HG03378 (cell line): ENCODE data around the gene PGBD2.
"Not testable (repeated sequence)": the region's sequence is repeated elsewhere in the genome, so short reads cannot be mapped to it uniquely, and the experiment has no call there.

ENCODE experiments used
- ATAC-seq: cut with Tn5 transposase; IDR thresholded peaks from one replicate; pipeline ENCODE4 v1.9.1; 2021; ENCODE audit warnings: mild to moderate bottlenecking, moderate library complexity; ENCODE audit not compliant: unreplicated experiment

The PGBD2 gene

GRCh38 chr1:248886237-248886895, 19.7 kb upstream of the PGBD2 start:
- no peak for ATAC-seq

- not testable (repeated sequence) for ATAC-seq
These were observed 16.2 kb upstream of the PGBD2 start for GRCh38 chr1:248889914-248890243.

DNA sequence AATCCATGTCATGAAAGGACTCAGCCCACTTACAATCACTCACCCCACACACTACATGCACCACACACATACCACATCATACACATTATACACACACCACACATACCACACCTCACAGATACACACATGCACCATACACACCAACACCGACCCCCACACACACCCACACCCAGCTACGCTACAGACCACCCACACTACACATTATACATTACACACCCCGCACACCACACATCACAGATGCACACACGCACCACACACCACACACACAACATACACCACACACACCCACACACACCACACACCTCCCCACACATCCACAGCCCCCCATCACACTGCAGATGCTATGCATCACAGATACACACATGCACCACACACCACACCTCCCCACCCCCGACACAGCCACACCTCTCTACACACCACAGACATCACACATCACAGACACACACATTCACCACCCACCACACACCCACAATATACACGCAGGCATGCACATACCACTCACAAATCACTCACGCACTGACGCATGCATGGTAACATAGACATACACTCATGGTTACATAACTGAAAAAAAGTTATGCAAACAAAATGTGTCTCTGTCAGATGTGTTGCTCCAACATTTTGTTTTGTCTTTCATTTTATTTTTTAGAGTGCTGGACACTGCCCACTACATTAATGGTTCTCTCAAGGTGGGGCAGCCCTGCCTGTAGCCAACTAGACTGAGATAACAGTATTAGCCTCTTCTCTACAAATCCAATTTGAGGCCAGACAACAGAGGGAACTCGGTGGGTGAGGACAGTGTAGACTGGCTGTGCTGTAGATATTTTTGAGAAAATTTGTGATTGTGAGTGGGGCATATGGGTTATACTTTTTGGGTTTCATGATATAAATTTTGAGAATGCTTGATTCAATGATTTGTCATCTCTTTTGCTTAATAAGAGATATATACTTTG, 15.2 kb upstream of the PGBD2 start:
- no peak for ATAC-seq

DNA sequence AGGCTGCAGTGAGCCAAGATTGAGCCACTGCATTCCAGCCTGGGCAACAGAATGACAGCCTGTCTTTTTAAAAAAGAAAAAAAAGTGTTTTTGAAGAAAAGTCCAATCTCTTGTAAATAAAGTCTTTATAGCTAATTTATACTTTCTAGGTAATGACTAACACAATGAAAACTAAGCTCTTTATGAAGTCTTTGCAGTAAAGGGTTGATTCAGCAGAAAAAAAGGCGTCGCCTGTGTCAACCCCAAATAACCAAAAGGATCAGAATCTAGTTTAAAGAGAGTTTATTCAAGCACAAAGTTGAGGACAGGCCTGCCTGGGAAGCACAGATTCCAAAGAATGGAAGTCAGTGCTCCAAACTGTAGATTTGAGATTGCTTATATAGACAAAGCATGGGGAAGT, 14.3 kb upstream of the PGBD2 start:
- no peak for ATAC-seq

- no peak for ATAC-seq
These were observed 13.4 kb upstream of the PGBD2 start for GRCh38 chr1:248892590-248892989.

- ATAC-seq: no peak
These were observed 11.2 kb upstream of the PGBD2 start for GRCh38 chr1:248894837-248895236.

DNA sequence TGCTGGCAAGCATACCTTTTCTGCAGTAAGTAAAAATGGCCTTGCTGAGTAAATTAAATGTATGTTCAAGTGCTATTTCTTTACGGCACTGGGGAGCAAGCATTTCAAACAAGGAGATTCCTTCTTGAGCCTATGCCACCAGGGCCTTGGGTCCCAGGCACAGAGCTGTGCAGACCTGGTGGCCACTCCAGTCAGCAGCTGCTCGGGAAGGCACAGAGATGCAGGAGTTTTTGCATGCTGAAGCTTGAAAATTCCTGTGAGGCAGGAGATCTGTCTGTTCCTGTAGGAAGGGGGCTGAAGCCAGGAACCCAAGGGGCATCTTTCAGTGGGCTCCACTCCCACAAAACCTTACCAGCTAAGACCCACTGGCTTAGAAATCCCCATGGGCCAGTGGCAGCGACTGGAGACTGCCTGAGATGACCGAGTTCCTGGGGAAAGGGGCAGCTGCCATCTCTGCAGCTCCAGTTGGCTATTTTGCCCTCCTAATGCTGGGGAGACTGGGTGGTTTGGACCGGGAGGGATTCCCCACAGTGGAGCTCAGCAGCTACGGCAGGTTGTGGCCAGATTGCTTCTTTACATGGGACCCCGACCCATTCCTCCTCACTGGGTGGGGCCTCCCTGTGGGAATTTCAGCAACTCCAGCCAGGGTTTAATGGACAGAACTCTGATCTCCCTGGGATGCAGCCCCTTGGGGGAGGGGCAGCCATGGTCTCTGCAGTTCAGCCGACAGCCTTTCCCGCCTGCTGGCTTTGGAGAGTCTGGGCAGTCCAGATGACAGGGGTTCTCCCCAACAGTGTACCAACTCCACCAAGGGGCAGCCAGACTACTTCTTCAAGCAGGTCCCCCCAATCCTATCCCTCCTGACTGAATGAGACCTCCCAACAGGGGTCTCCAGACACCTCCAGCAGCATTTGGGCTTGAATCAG, 8.4 kb upstream of the PGBD2 start:
- no peak for ATAC-seq

- no peak for ATAC-seq
These were observed 5.4 kb upstream of the PGBD2 start for GRCh38 chr1:248900637-248901036.

DNA sequence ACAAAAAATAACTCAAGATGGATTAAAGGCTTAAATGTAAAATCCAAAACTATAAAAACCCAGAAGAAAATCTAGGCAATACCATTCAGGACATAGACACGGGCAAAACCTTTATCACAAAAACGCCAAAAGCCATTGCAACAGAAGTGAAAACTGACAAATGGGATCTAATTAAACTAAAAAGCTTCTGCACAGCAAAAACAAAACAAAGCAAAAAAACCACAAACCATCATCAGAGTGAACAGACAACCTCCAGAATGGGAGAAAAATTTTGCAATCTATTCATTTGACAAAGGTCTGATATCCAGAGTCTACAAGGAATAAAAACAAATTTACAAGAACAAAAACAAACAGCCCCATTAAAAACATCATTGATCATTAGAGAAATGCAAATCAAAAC, 4.5 kb upstream of the PGBD2 start:
- ATAC-seq: no peak

DNA sequence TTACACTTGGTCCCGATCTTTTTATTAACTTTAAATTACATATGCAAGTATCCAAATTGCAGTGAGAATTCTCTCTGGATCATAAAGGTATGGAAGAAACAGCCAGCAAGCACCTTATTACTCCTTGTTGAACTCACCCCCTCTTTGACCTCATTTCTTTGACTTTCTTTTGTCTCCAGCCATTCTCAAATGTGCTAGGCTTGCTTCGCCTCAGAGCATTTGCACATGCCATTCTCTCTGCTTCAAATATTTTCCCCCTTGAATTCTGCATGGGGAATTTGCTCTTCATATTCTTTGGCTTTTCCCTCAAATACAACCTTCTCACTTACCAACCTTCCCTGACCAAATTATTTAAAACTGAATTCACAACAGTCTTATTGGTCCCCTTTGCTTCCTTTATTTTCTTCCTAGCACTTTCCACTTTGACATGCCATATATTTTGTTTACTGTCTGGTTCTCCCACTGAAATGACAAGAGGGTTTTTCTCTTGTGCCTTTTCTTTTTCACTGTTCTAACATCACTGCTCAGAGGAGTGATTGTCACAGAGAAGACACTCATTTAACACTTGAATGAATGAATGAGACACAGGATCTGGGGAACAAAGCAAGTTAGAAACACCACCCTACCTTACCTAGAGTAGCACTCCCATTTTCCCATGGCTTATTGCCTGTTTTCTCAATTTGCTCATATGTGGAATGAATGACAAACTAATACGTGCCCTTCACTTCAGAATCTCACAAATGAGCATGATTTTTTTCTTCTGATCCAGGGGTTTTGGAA, 1.4 kb upstream of the PGBD2 start:
- ATAC-seq: no peak

DNA sequence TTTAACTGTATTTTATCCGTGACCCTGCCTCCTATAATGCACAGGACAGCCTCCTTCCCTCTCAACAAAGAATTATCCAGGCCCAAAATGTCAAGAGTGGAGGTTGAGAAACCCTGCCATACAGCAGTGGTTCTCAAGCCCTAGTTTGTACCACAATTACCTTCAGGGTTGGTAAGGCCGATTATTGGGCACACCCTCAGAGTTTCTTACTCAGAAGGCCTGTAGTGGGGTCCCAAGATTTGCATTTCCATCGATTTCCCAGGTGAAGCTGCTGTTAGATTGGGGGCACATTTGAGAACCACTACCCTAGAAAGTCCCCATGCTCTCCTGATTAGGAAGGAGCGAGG, 400 bp upstream of the PGBD2 start:
- ATAC-seq: no peak

- ATAC-seq: no peak
These were observed 972 bp downstream of the PGBD2 start for GRCh38 chr1:248906753-248907661.

DNA sequence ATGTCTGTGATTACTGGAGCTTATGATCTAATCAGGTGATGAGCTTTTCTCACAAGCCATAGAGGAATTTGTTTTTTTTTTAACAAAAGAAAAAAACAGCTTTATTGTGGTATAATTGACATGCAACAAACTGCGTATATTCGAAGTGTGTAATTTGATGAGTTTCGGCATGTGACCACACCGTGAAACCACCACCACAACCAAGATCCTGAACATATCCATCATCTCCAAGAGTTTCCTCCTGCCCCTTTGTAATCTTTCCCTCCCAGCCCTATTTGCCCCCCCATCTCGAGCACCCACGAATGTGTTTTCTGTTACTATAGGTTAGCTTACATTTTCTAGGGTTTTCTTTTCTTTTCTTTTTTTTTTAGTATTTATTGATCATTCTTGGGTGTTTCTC, 4.7 kb downstream of the PGBD2 start:
- no peak for ATAC-seq

GRCh38 chr1:248913933-248914332, 7.9 kb downstream of the PGBD2 start:
- ATAC-seq: no peak

GRCh38 chr1:248914796-248915381, 8.9 kb downstream of the PGBD2 start:
- no peak for ATAC-seq

GRCh38 chr1:248918131-248918530, 12.1 kb downstream of the PGBD2 start:
- ATAC-seq: no peak

DNA sequence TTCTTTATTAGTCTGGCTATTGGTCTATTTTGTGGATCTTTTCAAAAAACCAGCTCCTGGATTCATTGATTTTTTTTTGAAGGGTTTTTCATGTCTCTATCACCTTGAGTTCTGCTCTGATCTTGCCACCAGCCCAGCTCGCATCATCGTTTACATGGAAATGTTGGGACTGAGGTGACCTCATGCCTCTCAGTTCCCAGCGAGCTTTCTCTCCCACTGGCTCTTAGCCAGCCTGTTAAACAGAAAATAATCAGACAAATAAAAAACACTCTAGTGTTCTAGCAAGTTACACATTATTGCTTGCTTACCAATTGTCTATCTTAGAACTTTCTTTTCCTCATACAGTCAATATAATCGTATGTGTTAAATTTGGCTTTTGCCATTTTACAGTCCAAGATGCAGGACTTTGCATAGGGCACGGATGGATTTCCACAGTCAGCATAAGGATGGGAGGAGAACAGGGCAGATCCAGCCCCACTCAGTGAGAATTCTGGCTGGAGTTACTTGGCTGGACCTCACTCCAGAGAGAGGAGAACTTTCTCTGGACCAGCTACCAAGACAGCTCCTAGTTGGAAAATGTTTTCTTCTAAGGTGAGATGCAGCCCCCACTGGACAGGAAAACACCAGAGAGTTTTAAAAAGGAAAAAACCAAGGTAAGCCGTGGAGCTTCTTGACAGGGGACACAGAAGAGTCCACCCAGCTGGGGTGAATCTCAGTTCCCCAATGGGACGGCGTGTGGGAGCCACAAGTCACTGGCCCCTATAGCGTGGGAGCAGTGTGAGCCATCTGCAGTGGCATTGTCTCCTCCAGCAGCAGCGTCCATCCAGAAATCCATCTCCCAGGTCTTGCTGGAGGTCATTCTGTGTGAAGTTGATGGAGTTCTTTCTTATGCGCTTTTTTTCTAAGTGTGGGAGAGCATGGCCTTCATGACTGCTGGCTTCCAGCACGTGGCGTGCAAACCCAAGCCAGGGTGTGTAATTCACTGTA, 17.6 kb downstream of the PGBD2 start:
- ATAC-seq: no peak
